SJCRH30 (cell line): ENCODE results near the gene SERP2. TPM values are rescaled to one million over a fixed set of nuclear protein-coding genes. Genes with fewer than 3 reads are reported as not detected.
"Not testable (repeated sequence)": the region's sequence is repeated elsewhere in the genome, so short reads cannot be mapped to it uniquely, and the experiment has no call there.

ENCODE experiments used
- DNase-seq, 2 experiments: peaks; one replicate each; pipeline ENCODE4 v3.0.0-alpha.2; 2015 to 2020
- H3K27ac ChIP-seq: fragments of 250-450 bp; sonication (Bioruptor Pico); 2 replicates; pipeline ENCODE4 v1.5.1; 2020; ENCODE audit warnings: mild to moderate bottlenecking, moderate library complexity
- H3K27me3 ChIP-seq: fragments of 250-450 bp; sonication (Bioruptor Pico); 2 replicates; pipeline ENCODE4 v1.5.1; 2020; ENCODE audit warnings: mild to moderate bottlenecking, moderate library complexity
- H3K36me3 ChIP-seq: fragments of 250-450 bp; sonication (Bioruptor Pico); 2 replicates; pipeline ENCODE4 v1.5.1; 2020; ENCODE audit warnings: mild to moderate bottlenecking, moderate library complexity
- H3K4me1 ChIP-seq: fragments of 250-450 bp; sonication (Bioruptor Pico); 2 replicates; pipeline ENCODE4 v1.5.1; 2020; ENCODE audit warnings: mild to moderate bottlenecking, moderate library complexity
- H3K4me3 ChIP-seq: fragments of 250-450 bp; sonication (Bioruptor Pico); 2 replicates; pipeline ENCODE4 v1.5.1; 2020; ENCODE audit warnings: mild to moderate bottlenecking, moderate library complexity
- H3K9me3 ChIP-seq: fragments of 250-450 bp; sonication (Bioruptor Pico); replicated peaks from 2 replicates; pipeline ENCODE4 v1.5.1; 2020; ENCODE audit warnings: mild to moderate bottlenecking, moderate library complexity
- total RNA-seq: library from RNA; depleted of rRNA; stranded (reverse); fragments of >200 nt; shearing (Covaris generic); gene quantifications from 2 replicates; pipeline ENCODE4 v1.2.3, GENCODE V29; 2014; rRNA removed

The SERP2 gene
- not detected in 2 replicates for total RNA-seq

- H3K9me3 ChIP-seq, result no peaks in the 10 kb centered on the region
- DNase-seq, result no peak
Observed at GRCh38 chr13:44373601-44374347, at the start of gene SERP2. Gene SERP2, plus strand, starts transcription at chr13:44373824. Its CDS starts 202 bp downstream, at chr13:44374026.

DNA sequence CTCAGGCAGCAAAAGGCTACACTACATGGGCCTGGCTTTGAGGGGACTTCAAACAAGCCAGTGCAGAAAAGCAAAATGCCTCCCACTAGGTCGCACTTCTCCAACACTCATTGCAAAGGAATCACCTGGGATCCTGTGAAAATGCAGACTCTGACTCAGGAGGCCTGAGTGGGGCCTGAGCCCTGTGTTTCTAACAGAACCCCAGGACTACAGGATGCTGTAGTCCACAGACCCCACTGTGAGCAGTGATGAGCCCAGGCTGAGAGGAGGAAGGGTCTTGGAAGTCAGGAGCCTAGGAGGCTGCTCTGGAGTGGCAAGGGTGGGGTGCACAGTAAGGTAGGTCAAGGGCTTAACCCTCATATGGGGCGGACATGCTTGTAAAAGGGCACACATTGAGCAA, 46.7 kb upstream of the SERP2 start:
- no peak overlapping the region for H3K27ac ChIP-seq
- H3K4me1 ChIP-seq, result peaks cover 2% of the 10 kb centered on the region; the same call in 1 of the 2 replicates
- H3K4me3 ChIP-seq, result no peak overlapping the region
- no peaks in the 10 kb centered on the region for H3K27me3 ChIP-seq
- no peaks in the 10 kb centered on the region for H3K36me3 ChIP-seq
- no peaks in the 10 kb centered on the region for H3K9me3 ChIP-seq
- no peak for DNase-seq

More at GRCh38 chr13:44373601-44374347, at the start of gene SERP2:
- Histone ChIP-seq H3K27ac (no peak within 1 kb of the TSS), H3K36me3 (no peaks in the 10 kb centered on the region), H3K4me1 (no peaks in the 10 kb centered on the region), H3K4me3 (no peak within 1 kb of the TSS), H3K27me3 (no peaks in the 10 kb centered on the region; the same call in 1 of the 2 replicates)

GRCh38 chr13:44329041-44329440, 44.6 kb upstream of the SERP2 start:
- not testable (repeated sequence) for H3K9me3 ChIP-seq, H3K27ac ChIP-seq, DNase-seq, H3K36me3 ChIP-seq, H3K4me3 ChIP-seq, H3K27me3 ChIP-seq, H3K4me1 ChIP-seq

DNA sequence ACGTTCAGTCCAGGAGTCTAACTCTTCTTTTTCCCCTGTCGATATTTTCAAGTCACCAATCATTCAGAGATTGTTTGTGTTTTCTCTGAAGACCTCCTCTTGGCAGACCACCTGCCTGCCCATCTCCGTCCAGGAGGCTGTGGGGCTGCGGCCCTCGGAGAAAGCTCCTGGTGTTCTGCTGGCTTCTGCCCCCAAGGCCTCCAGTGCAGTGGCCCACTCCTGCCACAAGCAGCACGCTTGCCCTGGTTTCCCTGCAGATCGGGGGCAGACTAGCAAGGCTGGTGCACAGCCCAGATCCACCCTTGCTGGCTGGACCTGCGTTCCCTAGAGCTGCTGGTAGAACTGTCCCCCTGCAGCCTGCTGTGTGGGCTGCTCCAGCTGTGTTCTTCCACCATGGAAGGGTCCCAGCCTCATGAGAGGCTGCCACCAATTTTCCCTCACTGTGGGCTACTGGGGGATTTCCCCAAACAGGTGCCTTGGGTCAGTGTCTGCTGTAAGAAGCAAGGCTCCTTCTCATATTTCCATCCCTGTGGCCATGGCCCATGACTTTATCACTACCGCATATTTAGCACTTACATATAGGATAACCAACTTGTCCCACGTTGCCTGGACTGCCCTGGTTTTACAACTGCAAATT, 43.6 kb upstream of the SERP2 start:
- Histone ChIP-seq H3K36me3 (no peaks in the 10 kb centered on the region), H3K27ac (no peak overlapping the region), H3K27me3 (no peaks in the 10 kb centered on the region), H3K4me1 (peaks cover 6% of the 10 kb centered on the region; the same call in 1 of the 2 replicates), H3K4me3 (no peak overlapping the region), H3K9me3 (no peaks in the 10 kb centered on the region)
- peak; percentile 20 to 56 for DNase-seq

- H3K4me1 ChIP-seq, result peaks cover 6% of the 10 kb centered on the region; the same call in 1 of the 2 replicates
- H3K36me3 ChIP-seq, result no peaks in the 10 kb centered on the region
- H3K27ac ChIP-seq, result no peak overlapping the region
- no peaks in the 10 kb centered on the region for H3K9me3 ChIP-seq
- no peak overlapping the region for H3K4me3 ChIP-seq
- no peaks in the 10 kb centered on the region for H3K27me3 ChIP-seq
- DNase-seq, result no peak
Observed at GRCh38 chr13:44331446-44331845, 42.2 kb upstream of the SERP2 start.

- DNase-seq, result peak; percentile 62 to 76
- no peaks in the 10 kb centered on the region for H3K9me3 ChIP-seq
- no peaks in the 10 kb centered on the region for H3K27me3 ChIP-seq
- H3K36me3 ChIP-seq, result no peaks in the 10 kb centered on the region
- no peak overlapping the region for H3K27ac ChIP-seq
- H3K4me1 ChIP-seq, result peaks cover 6% of the 10 kb centered on the region; the same call in 1 of the 2 replicates
- H3K4me3 ChIP-seq, result no peak overlapping the region
Observed at GRCh38 chr13:44331912-44332851, 41.4 kb upstream of the SERP2 start.

DNA sequence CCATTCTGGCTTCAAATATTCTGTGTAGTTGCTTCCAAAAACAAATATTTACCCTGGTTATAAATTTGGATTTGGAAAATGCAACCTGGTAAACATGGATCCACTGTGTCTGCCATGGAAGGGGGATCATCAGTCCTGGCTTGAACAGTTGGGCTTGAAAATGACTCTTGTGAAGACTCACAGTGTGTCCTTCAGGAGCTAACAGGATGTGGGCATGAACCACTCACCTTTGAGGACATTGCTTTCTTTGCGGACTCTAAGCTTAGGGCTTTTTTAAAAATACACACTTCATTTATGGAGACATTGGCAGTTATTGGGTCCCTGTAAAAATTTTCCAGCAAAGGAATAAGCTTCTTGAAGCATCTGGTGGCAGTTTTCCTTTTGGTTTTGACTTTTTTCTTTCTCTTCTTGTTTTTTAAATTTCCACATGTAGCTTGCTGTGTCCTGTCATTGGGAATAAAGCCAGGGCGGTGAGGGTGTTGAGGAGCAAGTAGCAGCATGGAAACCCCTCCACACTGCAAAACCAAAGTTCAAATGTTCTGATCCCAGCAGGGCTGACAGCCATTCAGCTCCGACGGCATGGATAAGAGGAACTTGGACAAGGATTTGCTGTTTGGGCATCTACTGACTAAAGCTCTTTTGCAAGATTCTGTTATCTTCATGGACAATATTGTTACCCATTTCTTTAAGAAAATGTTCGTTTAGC, 39.5 kb upstream of the SERP2 start:
- Histone ChIP-seq H3K27ac (no peak overlapping the region), H3K36me3 (no peaks in the 10 kb centered on the region), H3K27me3 (no peaks in the 10 kb centered on the region), H3K9me3 (no peaks in the 10 kb centered on the region), H3K4me1 (peaks cover 6% of the 10 kb centered on the region; the same call in 1 of the 2 replicates), H3K4me3 (no peak overlapping the region)
- DNase-seq, result no peak

GRCh38 chr13:44334751-44335150, 38.9 kb upstream of the SERP2 start:
- Histone ChIP-seq H3K4me3 (no peak overlapping the region), H3K4me1 (peaks cover 6% of the 10 kb centered on the region; the same call in 1 of the 2 replicates), H3K9me3 (no peaks in the 10 kb centered on the region), H3K27ac (no peak overlapping the region), H3K36me3 (no peaks in the 10 kb centered on the region), H3K27me3 (no peaks in the 10 kb centered on the region)
- DNase-seq, result no peak

- H3K4me3 ChIP-seq, result no peak overlapping the region
- no peaks in the 10 kb centered on the region for H3K9me3 ChIP-seq
- H3K27ac ChIP-seq, result no peak overlapping the region
- H3K4me1 ChIP-seq, result peaks cover 4% of the 10 kb centered on the region; the same call in 1 of the 2 replicates
- H3K36me3 ChIP-seq, result no peaks in the 10 kb centered on the region
- no peaks in the 10 kb centered on the region for H3K27me3 ChIP-seq
- no peak for DNase-seq
Observed at GRCh38 chr13:44336934-44337333, 36.7 kb upstream of the SERP2 start.

DNA sequence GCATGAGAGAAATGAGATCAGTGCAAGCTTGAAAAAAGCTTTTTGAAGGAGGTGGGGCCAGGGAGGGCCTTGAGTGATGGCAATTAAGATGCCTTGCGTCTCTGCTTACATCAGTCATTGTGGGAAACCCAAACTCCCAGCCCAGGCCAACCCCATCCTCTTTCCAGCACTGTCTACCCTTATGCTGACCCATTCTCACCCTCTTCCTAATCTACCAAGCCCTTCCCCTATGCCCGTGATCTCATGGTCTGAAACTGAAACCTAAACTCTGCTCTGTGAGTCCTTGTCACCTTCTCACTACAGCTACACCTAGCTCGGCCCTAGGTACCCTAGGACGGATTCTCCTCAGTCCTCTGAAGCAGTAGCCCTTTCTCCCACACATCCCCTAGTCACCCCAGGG, 36.0 kb upstream of the SERP2 start:
- H3K4me1 ChIP-seq, result no peaks in the 10 kb centered on the region
- no peak overlapping the region for H3K27ac ChIP-seq
- H3K9me3 ChIP-seq, result no peaks in the 10 kb centered on the region
- H3K36me3 ChIP-seq, result no peaks in the 10 kb centered on the region
- DNase-seq, result no peak
- no peaks in the 10 kb centered on the region for H3K27me3 ChIP-seq
- H3K4me3 ChIP-seq, result no peak overlapping the region

- Histone ChIP-seq H3K36me3 (no peaks in the 10 kb centered on the region), H3K9me3 (no peaks in the 10 kb centered on the region), H3K27me3 (no peaks in the 10 kb centered on the region), H3K4me1 (no peaks in the 10 kb centered on the region), H3K4me3 (no peak overlapping the region), H3K27ac (no peak overlapping the region)
- no peak for DNase-seq
Observed at GRCh38 chr13:44340508-44340907, 33.1 kb upstream of the SERP2 start.

DNA sequence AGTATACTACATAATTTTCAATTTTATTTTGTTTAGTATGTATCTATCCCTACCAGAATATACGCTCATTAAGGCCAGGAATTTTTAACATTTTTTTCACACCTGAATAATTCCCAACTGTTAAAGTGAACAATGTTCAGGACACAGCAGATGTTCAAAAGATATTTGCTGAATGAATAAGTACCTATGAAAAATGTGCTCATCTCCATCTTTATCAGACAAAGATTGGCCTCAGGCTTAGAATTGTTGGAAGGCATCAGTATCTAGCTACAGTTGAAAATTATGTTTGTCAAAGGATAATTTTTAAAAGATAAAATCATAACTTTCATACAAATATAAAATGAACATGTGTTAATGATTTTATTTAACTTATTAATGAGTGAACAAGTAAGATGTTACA, 30.9 kb upstream of the SERP2 start:
- H3K27ac ChIP-seq, result no peak overlapping the region
- no peak overlapping the region for H3K4me3 ChIP-seq
- no peak for DNase-seq
- no peaks in the 10 kb centered on the region for H3K36me3 ChIP-seq
- H3K4me1 ChIP-seq, result no peaks in the 10 kb centered on the region
- H3K27me3 ChIP-seq, result no peaks in the 10 kb centered on the region
- no peaks in the 10 kb centered on the region for H3K9me3 ChIP-seq

DNA sequence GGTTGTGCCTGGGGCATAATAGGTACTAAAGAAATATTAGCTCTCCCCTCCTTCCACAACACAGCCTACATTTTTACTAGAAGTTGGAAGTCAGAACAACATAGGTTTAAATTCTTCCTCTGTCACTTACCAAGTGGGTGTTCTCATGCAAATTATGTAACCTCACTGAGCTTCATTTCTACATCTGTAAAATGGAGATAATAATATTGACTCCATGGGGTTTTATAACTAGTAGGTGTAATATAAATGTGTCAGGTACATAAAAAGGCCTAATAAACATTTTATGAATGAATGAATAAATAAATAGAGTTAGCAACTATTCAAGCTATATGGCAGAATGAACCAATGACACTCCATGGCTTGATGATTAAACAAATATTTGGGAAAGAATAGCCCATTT, 27.1 kb upstream of the SERP2 start:
- no peak overlapping the region for H3K4me3 ChIP-seq
- no peak overlapping the region for H3K27ac ChIP-seq
- H3K4me1 ChIP-seq, result no peaks in the 10 kb centered on the region
- no peak for DNase-seq
- 0 out of 2 replicates have a peak, but pooled peaks cover 4% of the 10 kb centered on the region for H3K27me3 ChIP-seq
- H3K36me3 ChIP-seq, result no peaks in the 10 kb centered on the region
- no peaks in the 10 kb centered on the region for H3K9me3 ChIP-seq

DNA sequence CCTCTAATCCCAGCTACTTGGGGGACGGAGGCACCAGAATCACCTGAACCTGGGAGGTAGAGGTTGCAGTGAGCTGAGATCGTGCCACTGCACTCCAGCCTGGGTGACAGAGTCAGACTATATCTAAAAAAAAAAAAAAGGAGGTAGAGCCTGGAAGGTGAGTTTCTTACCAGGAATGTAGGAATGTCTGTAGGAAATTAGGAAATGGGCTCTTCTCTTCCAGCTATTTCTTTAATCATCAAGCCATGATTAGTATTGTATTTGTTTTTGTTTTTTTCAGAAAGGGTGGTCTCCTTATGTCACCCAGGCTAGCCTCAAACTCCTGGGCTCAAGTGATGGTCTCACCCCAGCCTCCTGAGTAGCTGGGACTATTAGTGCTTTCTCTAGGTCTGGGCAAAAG, 26.3 kb upstream of the SERP2 start:
- no peak for DNase-seq
- Histone ChIP-seq H3K4me3 (no peak overlapping the region), H3K4me1 (no peaks in the 10 kb centered on the region), H3K27ac (no peak overlapping the region), H3K9me3 (no peaks in the 10 kb centered on the region), H3K27me3 (0 out of 2 replicates have a peak, but pooled peaks cover 4% of the 10 kb centered on the region), H3K36me3 (no peaks in the 10 kb centered on the region)
